K562 (cell line): ENCODE measurements around the gene NKX2-1. TPM values are rescaled to one million over a fixed set of nuclear protein-coding genes. Genes with fewer than 3 reads are reported as not detected.

Source experiments
- ATAC-seq: fragments of 200-7000 bp; cut with Tn5 transposase; 3 replicates; pipeline ENCODE4 v1.9.1; 2020; ENCODE audit warnings: moderate library complexity
- BruUV-seq: library from RNA; stranded (reverse); fragments of 400-500 nt; replicated peaks from 2 replicates; lab custom pipeline; 2021; lab: Mats Ljungman, UMichigan
- CTCF ChIA-PET: fragments of 300-600 bp; formaldehyde crosslinking; extraction: SDS; loops from one replicate; lab custom pipeline; 2021; ENCODE audit warnings: low intra/inter-chr PET ratio; lab: Yijun Ruan, JAX
- POLR2A ChIA-PET: fragments of 300-600, 350-650 bp; sonication (Branson Sonifier 250); formaldehyde crosslinking; extraction: SDS; loops from one replicate; lab custom pipeline; 2021; ENCODE audit warnings: antibody characterized with exemption, inconsistent platforms; lab: Yijun Ruan, JAX
- DNase-seq, 4 experiments: peaks; one replicate each; pipeline versions ENCODE4 v3.0.0 to v3.0.0-alpha.2; 2011 to 2018; ENCODE audit warnings: low spot score in 3 of 4, mixed read lengths in 3 of 4; ENCODE audit errors: extremely low read depth in 1 of 4
- FAIRE-seq: peaks from 2 replicates; lab custom pipeline; 2011; peaks lifted over from hg19 to GRCh38; lab: Jason Lieb, UNC
- H2AFZ ChIP-seq: 2 replicates; pipeline ENCODE4 v1.6.0; 2011; ENCODE audit warnings: low read depth, low read length, control low read depth, inconsistent platforms
- H3K27ac ChIP-seq: fragments of 200-600 bp; 3 replicates; pipeline ENCODE4 v1.8.0; 2011; ENCODE audit warnings: low read depth, mild to moderate bottlenecking, control low read depth, inconsistent platforms, low read length, moderate library complexity, mixed read lengths; ENCODE audit errors: extremely low read depth
- H3K27me3 ChIP-seq, 2 experiments: fragments of 300-600 bp in 1 of 2; 2 replicates in 1 of 2; 3 replicates in 1 of 2; pipeline versions ENCODE4 v1.6.0 to v1.8.0; 2011; ENCODE audit warnings: inconsistent platforms in 2 of 2, low read length in 2 of 2, mild to moderate bottlenecking in 1 of 2, mixed read lengths in 1 of 2, moderate library complexity in 1 of 2; ENCODE audit not compliant: control insufficient read depth in 2 of 2, insufficient read depth in 2 of 2
- H3K36me3 ChIP-seq: fragments of 300-600 bp; 3 replicates; pipeline ENCODE4 v1.8.0; 2011; ENCODE audit warnings: mild to moderate bottlenecking, low read length, inconsistent platforms; ENCODE audit not compliant: control insufficient read depth, insufficient read depth
- H3K4me1 ChIP-seq, 2 experiments: fragments of 200-600 bp in 1 of 2; replicated peaks in 1 of 2; 2 replicates in 1 of 2; 3 replicates in 1 of 2; pipeline versions ENCODE4 v1.5.1 to v1.8.0; 2011; ENCODE audit warnings: inconsistent platforms in 2 of 2, low read length in 2 of 2, mild to moderate bottlenecking in 1 of 2, mixed read lengths in 1 of 2, moderate library complexity in 1 of 2; ENCODE audit not compliant: control insufficient read depth in 2 of 2, insufficient read depth in 2 of 2
- H3K4me2 ChIP-seq: 2 replicates; pipeline ENCODE4 v1.6.1; 2011; ENCODE audit warnings: low read length, control low read depth, inconsistent platforms, mixed read lengths; ENCODE audit not compliant: insufficient read depth
- H3K4me3 ChIP-seq: fragments of 200-600 bp; sonication (generic), shearing (Covaris generic); 2 replicates; pipeline ENCODE4 v1.5.1; 2016; ENCODE audit warnings: control low read depth, inconsistent platforms
- H3K79me2 ChIP-seq: fragments of 200-600 bp; 3 replicates; pipeline ENCODE4 v1.8.0; 2011; ENCODE audit warnings: low read length, inconsistent platforms; ENCODE audit not compliant: control insufficient read depth, insufficient read depth
- H3K9ac ChIP-seq, 2 experiments: 2 replicates each; pipeline versions ENCODE4 v1.6.0 to v1.6.1; 2011; ENCODE audit warnings: low read depth in 2 of 2, low read length in 2 of 2, control low read depth in 1 of 2, inconsistent platforms in 1 of 2, mild to moderate bottlenecking in 1 of 2, mixed read lengths in 1 of 2; ENCODE audit not compliant: insufficient read depth in 1 of 2
- H3K9me1 ChIP-seq: one replicate; pipeline ENCODE4 v1.6.0; 2011; ENCODE audit warnings: inconsistent platforms, mild to moderate bottlenecking, low read length, moderate library complexity; ENCODE audit not compliant: control insufficient read depth, insufficient read depth
- H3K9me3 ChIP-seq: replicated peaks from 2 replicates; pipeline ENCODE4 v1.5.1; 2011; ENCODE audit warnings: low read depth, low read length, inconsistent platforms; ENCODE audit not compliant: control insufficient read depth, insufficient read depth
- H4K20me1 ChIP-seq: replicated peaks from 2 replicates; pipeline ENCODE4 v1.6.1; 2011; ENCODE audit warnings: low read length, inconsistent platforms, mixed read lengths; ENCODE audit not compliant: control insufficient read depth, insufficient read depth
- CTCF ChIP-seq, 3 experiments: IDR thresholded peaks in 2 of 3; conservative IDR thresholded peaks in 1 of 3; 2 replicates each; pipeline ENCODE4 v1.5.1; 2011 to 2012; ENCODE audit warnings: low read length in 3 of 3, mild to moderate bottlenecking in 3 of 3, control low read depth in 2 of 3, improper control_type of control experiment in 1 of 3, inconsistent platforms in 1 of 3, low read depth in 1 of 3, mixed read lengths in 1 of 3, moderate library complexity in 1 of 3; ENCODE audit not compliant: insufficient read depth in 2 of 3
- KAT8 ChIP-seq: fragments of 450-650 bp; IDR thresholded peaks from 2 replicates; pipeline ENCODE4 v1.6.1; 2016; ENCODE audit warnings: low read depth, mild to moderate bottlenecking
- RAD21 ChIP-seq, 2 experiments: fragments of 250-450 bp in 1 of 2; fragments of 450-650 bp in 1 of 2; sonication (Bioruptor Pico) in 1 of 2; formaldehyde crosslinking in 1 of 2; IDR thresholded peaks in 1 of 2; conservative IDR thresholded peaks in 1 of 2; 2 replicates each; pipeline versions ENCODE4 v1.4.0 to v1.8.0; 2020 to 2022; ENCODE audit warnings: mild to moderate bottlenecking in 2 of 2, moderate library complexity in 1 of 2
- SMC3 ChIP-seq: conservative IDR thresholded peaks from 2 replicates; pipeline ENCODE4 v1.6.1; 2011; ENCODE audit warnings: low read depth, low read length, improper control_type of control experiment; ENCODE audit not compliant: insufficient read depth
- SNRNP70 ChIP-seq: fragments of 200-400 bp; formaldehyde crosslinking; optimal IDR thresholded peaks from 2 replicates; pipeline ENCODE3; 2017; ENCODE audit warnings: low read depth, low read length
- ZNF197 ChIP-seq: fragments of 200-800 bp; sonication (Bioruptor generic); IDR thresholded peaks from 2 replicates; pipeline ENCODE4 v1.6.1; 2016; ENCODE audit warnings: low read depth, missing genetic modification characterization, missing compliant biosample characterization
- ZNF282 ChIP-seq: sonication (generic); formaldehyde crosslinking; IDR thresholded peaks from 2 replicates; pipeline ENCODE4 v1.8.1; 2023; ENCODE audit warnings: missing genetic modification reagents
- ZNF586 ChIP-seq: fragments of 450-650 bp; formaldehyde crosslinking; conservative IDR thresholded peaks from 2 replicates; pipeline ENCODE4 v1.4.0; 2020; ENCODE audit warnings: mild to moderate bottlenecking, moderate library complexity
- WGBS: fragments of 100-300 bp; shearing (Covaris generic); methylation state at CpG from one replicate; pipeline ENCODE4 v1.1.6; 2016; ENCODE audit warnings: low coverage, mixed read lengths; ENCODE audit not compliant: insufficient coverage; ENCODE audit errors: missing lambda C conversion rate; 5-methylcytosine and 5-hydroxymethylcytosine counted together
- in situ Hi-C: fragments of 300-500 bp; cut with MboI; formaldehyde crosslinking; loops from 4 replicates; pipeline ENCODE4 v1.15.0; 2018; ENCODE audit warnings: inconsistent platforms, mixed read lengths
- intact Hi-C: fragments of 100-400 bp; cut with micrococcal nuclease; formaldehyde crosslinking; loops from 2 replicates; pipeline ENCODE4 v1.14.2; 2022
- polyA plus RNA-seq, 8 experiments: library from polyadenylated mRNA; depleted of rRNA in 4 of 8; stranded (reverse) in 5 of 8; unstranded in 3 of 8; fragments of >200 nt; fragmentation: Nextera tagmentation in 2 of 8; fragmentation: Illumina TruSeq in 1 of 8; extraction: Ambion mirVana in 2 of 8; extraction: Trizol in 1 of 8; gene quantifications; 2 replicates each; pipeline versions ENCODE4 v1.2.1 to v1.2.3, GENCODE V29; 2011 to 2014; ENCODE audit warnings: inconsistent platforms in 1 of 8, missing spikeins in 1 of 8
- total RNA-seq, 7 experiments: library from RNA; depleted of rRNA in 6 of 7; stranded (reverse); fragments of >200 nt in 6 of 7; fragmentation: Illumina TruSeq in 2 of 7; extraction: Trizol in 2 of 7; gene quantifications; 2 replicates each; pipeline versions ENCODE4 v1.2.1 to v1.2.3, GENCODE V29; 2011 to 2021; ENCODE audit warnings: low replicate concordance in 1 of 7

The NKX2-1 gene
- total and polyA plus RNA-seq, 9 of the 15 experiments (the other 6 are each of a cell fraction or from before 2014, with no cell fraction given), result 0.11 TPM; not detected in 8

DNA sequence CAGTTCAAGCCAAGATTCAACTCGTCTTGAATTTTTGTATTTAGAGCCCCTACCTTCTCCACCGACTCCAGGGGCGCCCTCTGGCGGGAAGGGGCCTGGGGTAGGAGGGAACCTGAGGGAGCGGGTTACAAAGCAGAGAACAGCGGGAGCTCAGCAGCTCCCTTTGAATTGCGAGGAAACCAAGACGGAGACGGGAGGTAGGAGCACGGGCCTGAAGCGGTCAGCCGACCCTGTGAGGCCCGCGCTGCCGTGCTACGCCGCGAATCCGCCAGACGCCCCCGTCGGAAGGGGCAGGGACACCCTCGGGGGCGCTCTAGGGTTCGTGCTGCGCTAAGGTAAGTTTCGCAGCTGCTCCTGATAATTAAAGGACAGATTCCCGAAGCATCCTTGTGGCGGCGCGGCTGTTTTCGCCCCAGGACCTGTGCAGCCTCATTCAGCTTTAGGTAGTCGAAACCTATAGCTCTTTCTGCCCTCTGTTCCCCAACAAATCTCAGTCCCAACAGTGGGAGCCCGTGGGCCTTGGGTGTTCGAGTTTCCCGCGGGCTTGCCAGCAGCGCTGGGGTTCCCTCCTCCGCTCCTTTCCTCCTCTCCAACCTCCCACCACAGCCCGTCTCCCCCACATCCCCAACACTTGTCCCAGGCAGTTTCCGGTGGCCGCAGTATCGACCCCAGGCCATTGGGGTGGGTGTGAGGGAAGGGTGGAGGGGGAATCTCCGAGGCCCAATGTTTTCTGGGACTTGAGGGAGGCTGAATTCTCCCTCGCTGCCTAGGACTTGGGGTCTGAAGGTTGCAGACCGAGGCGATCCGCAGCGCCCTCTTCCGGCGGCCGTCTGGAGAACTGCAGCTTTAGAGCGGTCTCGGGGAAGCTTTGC is 5.1 kb upstream of the NKX2-1 start:
- no peak overlapping the region for H3K9ac ChIP-seq
- TF ChIP-seq ZNF197 (CRISPR knock-in tag) (no peak), ZNF586 (CRISPR knock-in tag) (no peak), SMC3 (0 out of 2 replicates have a peak, but pooled peaks have one; percentile 23), ZNF282 (CRISPR knock-in tag) (no peak), KAT8 (no peak), CTCF (IDR thresholded peaks at IDR 0.05 in 2 of 3, conservative IDR thresholded peaks at IDR 0.05 in 1 of 3; ENCODE audit: insufficient read depth in 2 of 3, low read depth in 1 of 3, low read length in 3 of 3) (peak; percentile 48 to 73 (median 62)), RAD21 (CRISPR knock-in tag; conservative IDR thresholded peaks at IDR 0.05 in 1 of 2, IDR thresholded peaks at IDR 0.05 in 1 of 2) (peak in 1 of 2 experiments; percentile 35; a peak in 2 of 4 replicates), SNRNP70 (no peak)
- intact Hi-C loops, result no loop called here
- 31% methylated on average over 28 of the region's 54 CpGs for WGBS
- H3K4me2 ChIP-seq, result no peak overlapping the region
- no TSS peak for BruUV-seq
- no peak overlapping the region for H3K4me3 ChIP-seq
- no peak overlapping the region for H3K27ac ChIP-seq
- no peaks in the 10 kb centered on the region for H3K9me3 ChIP-seq
- peak; percentile 91 for ATAC-seq
- POLR2A ChIA-PET, result interaction anchor here (1.1 kb wide), 1 partner anchor 10 kb away, joined by 3 read pairs; no protein-coding TSS in a partner anchor
- DNase-seq, result peak; percentile 38 to 57 (median 46)
- no peaks in the 10 kb centered on the region for H3K9me1 ChIP-seq
- H2AFZ ChIP-seq, result no peak overlapping the region
- H3K79me2 ChIP-seq, result no peaks in the 10 kb centered on the region
- H4K20me1 ChIP-seq, result no peaks in the 10 kb centered on the region
- H3K27me3 ChIP-seq, result peaks cover 3 to 39% of the 10 kb centered on the region in 2 experiments; a peak in 4 of 5 replicates
- FAIRE-seq, result no peak
- CTCF ChIA-PET, result no interaction called here
- no peaks in the 10 kb centered on the region for H3K36me3 ChIP-seq
- H3K4me1 ChIP-seq, result peaks cover 0 to 21% of the 10 kb centered on the region in 2 experiments; a peak in 2 of 5 replicates
- in situ Hi-C loops, result no loop called here
